GM10248 (cell line): ENCODE results near the gene TAF1L.

Source experiments
- CTCF ChIA-PET: fragments of 300-600 bp; sonication (Branson Sonifier 250); formaldehyde crosslinking; extraction: SDS; loops from one replicate; lab custom pipeline; 2021; ENCODE audit warnings: antibody characterized with exemption; lab: Yijun Ruan, JAX
- POLR2A ChIA-PET: fragments of 350-650 bp; sonication (Branson Sonifier 250); formaldehyde crosslinking; extraction: SDS; loops from one replicate; lab custom pipeline; 2020; ENCODE audit warnings: antibody characterized with exemption; lab: Yijun Ruan, JAX
- DNase-seq: peaks from one replicate; pipeline ENCODE4 v3.0.0; 2012; ENCODE audit errors: extremely low spot score
- CTCF ChIP-seq: IDR thresholded peaks from 2 replicates; pipeline ENCODE4 v1.5.1; 2012; ENCODE audit warnings: mild to moderate bottlenecking, low read depth; ENCODE audit errors: extremely low read depth, missing control alignments, control extremely low read depth

Gene TAF1L, protein sequence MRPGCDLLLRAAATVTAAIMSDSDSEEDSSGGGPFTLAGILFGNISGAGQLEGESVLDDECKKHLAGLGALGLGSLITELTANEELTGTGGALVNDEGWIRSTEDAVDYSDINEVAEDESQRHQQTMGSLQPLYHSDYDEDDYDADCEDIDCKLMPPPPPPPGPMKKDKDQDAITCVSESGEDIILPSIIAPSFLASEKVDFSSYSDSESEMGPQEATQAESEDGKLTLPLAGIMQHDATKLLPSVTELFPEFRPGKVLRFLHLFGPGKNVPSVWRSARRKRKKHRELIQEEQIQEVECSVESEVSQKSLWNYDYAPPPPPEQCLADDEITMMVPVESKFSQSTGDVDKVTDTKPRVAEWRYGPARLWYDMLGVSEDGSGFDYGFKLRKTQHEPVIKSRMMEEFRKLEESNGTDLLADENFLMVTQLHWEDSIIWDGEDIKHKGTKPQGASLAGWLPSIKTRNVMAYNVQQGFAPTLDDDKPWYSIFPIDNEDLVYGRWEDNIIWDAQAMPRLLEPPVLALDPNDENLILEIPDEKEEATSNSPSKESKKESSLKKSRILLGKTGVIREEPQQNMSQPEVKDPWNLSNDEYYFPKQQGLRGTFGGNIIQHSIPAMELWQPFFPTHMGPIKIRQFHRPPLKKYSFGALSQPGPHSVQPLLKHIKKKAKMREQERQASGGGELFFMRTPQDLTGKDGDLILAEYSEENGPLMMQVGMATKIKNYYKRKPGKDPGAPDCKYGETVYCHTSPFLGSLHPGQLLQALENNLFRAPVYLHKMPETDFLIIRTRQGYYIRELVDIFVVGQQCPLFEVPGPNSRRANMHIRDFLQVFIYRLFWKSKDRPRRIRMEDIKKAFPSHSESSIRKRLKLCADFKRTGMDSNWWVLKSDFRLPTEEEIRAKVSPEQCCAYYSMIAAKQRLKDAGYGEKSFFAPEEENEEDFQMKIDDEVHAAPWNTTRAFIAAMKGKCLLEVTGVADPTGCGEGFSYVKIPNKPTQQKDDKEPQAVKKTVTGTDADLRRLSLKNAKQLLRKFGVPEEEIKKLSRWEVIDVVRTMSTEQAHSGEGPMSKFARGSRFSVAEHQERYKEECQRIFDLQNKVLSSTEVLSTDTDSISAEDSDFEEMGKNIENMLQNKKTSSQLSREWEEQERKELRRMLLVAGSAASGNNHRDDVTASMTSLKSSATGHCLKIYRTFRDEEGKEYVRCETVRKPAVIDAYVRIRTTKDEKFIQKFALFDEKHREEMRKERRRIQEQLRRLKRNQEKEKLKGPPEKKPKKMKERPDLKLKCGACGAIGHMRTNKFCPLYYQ (N-terminal part only)

DNA sequence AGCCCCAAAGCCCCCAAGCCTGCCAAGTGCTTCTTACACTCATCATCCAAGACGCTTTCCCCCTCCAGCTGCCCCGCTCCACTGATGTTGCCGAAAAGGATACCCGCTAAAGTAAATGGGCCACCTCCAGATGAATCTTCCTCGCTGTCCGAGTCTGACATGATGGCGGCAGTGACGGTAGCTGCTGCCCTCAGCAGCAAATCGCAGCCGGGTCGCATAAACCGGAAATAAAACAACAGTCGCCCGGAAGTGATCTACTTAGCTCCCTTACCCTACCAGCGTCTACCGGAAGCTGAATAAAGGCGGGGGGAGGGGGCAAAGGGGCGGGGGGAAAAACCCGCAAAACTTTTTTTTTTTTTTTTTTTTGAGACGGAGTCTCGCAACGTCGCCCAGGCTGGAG, at the start of gene TAF1L:
TSS of gene TAF1L (minus strand) at position 308 of the 400 bp plus-strand sequence. CDS start at position 218, 90 bp downstream.
- ChIA-PET POLR2A (no interaction called here), CTCF (no interaction called here)

GRCh38 chr9:32681751-32682150, 46.3 kb upstream of the TAF1L start:
- CTCF ChIA-PET: no interaction called here
- no peak for DNase-seq
- POLR2A ChIA-PET: no interaction called here
- no peak for TF ChIP-seq CTCF

More for the DNA sequence above, at the start of gene TAF1L:
- DNase-seq: no peak
- no peak for TF ChIP-seq CTCF

GRCh38 chr9:32677931-32678330, 42.5 kb upstream of the TAF1L start:
- ChIA-PET POLR2A (no interaction called here), CTCF (no interaction called here)
- TF ChIP-seq CTCF: no peak
- DNase-seq: no peak

GRCh38 chr9:32672469-32672868, 37.0 kb upstream of the TAF1L start:
- CTCF ChIA-PET: interaction anchor here (1.7 kb wide), 1 partner anchor 7 kb away, joined by 7 read pairs; no protein-coding TSS in a partner anchor
- POLR2A ChIA-PET: no interaction called here
- no peak for DNase-seq
- no peak for TF ChIP-seq CTCF

- no peak for DNase-seq
- POLR2A ChIA-PET: no interaction called here
- CTCF ChIA-PET: no interaction called here
- no peak for TF ChIP-seq CTCF
These were observed 35.9 kb upstream of the TAF1L start for GRCh38 chr9:32671333-32671732.
